Stomach (tissue), 9 donors: ENCODE data around the gene COL25A1. TPM values are rescaled to one million over a fixed set of nuclear protein-coding genes. Genes with fewer than 3 reads are reported as not detected.

Experiments used
- DNase-seq, 2 donors: peaks; one replicate each; pipeline versions ENCODE4 v3.0.0 to v3.0.0-alpha.2; 2013 to 2019
- H3K27ac ChIP-seq, 5 donors: fragments of 200-600 bp in 4 of 5; sonication (generic) in 4 of 5; one replicate each; pipeline ENCODE4 v1.5.1; 2013 to 2019; ENCODE audit warnings: mild to moderate bottlenecking in 1 of 5, moderate library complexity in 1 of 5
- H3K27me3 ChIP-seq, 3 donors: fragments of 200-600 bp; sonication (generic); one replicate each; pipeline ENCODE4 v1.5.1; 2017 to 2019; ENCODE audit warnings: mixed run types in 1 of 3
- H3K36me3 ChIP-seq, 4 donors: fragments of 200-600 bp; sonication (generic); 1 replicate in 3 of 4; 2 replicates in 1 of 4; pipeline ENCODE4 v1.5.1; 2016 to 2019
- H3K4me1 ChIP-seq, 4 donors: fragments of 200-600 bp; sonication (generic); one replicate each; pipeline ENCODE4 v1.5.1; 2016 to 2019
- H3K4me3 ChIP-seq, 4 donors: fragments of 200-600 bp; sonication (generic) in 3 of 4; one replicate each; pipeline ENCODE4 v1.5.1; 2016 to 2019; ENCODE audit warnings: mild to moderate bottlenecking in 1 of 4
- H3K9me3 ChIP-seq, 4 donors: fragments of 200-600 bp; sonication (generic); one replicate each; pipeline ENCODE4 v1.5.1; 2016 to 2019
- EP300 ChIP-seq: sonication (generic); formaldehyde crosslinking; IDR thresholded peaks from one replicate; pipeline ENCODE4 v1.6.1; 2017; ENCODE audit warnings: antibody characterized with exemption
- POLR2A ChIP-seq, 4 donors: fragments of 450-650 bp; IDR thresholded peaks; one replicate each; pipeline ENCODE4 v1.6.1; 2016; ENCODE audit warnings: antibody characterized with exemption in 4 of 4, control low read depth in 2 of 4, mild to moderate bottlenecking in 1 of 4, moderate library complexity in 1 of 4
- POLR2AphosphoS5 ChIP-seq, 3 donors: sonication (generic); formaldehyde crosslinking; IDR thresholded peaks; one replicate each; pipeline ENCODE4 v1.6.1; 2016; ENCODE audit warnings: antibody characterized with exemption in 3 of 3
- WGBS, 5 donors: extraction: QIAGEN DNeasy Blood & Tissue Kit in 3 of 5; methylation state at CpG; one replicate each; pipeline versions ENCODE4 v1.1.5 to v1.1.7; 2013 to 2018; 5-methylcytosine and 5-hydroxymethylcytosine counted together
- intact Hi-C: fragments of 100-400 bp; cut with DNase I; formaldehyde crosslinking; loops from one replicate; pipeline ENCODE4 v1.15.1; 2023; ENCODE audit warnings: low total_unique reads
- polyA plus RNA-seq, 3 donors: library from polyadenylated mRNA; stranded (reverse); fragments of 200-250 nt; gene quantifications; one replicate each; pipeline ENCODE4 v1.2.3, GENCODE V29; 2013
- total RNA-seq, 5 donors: library from RNA; depleted of rRNA; stranded (reverse); fragments of >200 nt; gene quantifications; one replicate each; pipeline versions ENCODE4 v1.1.0 to v1.2.3, GENCODE V29; 2014 to 2016
- TF ChIP-seq, protein P1 (sequence below), 7 experiments: fragments of 450-650 bp in 4 of 7; fragments of 200-600 bp in 3 of 7; sonication (generic) in 3 of 7; IDR thresholded peaks; one replicate each; pipeline ENCODE4 v1.5.1; 2016 to 2019; ENCODE audit warnings: antibody characterized with exemption in 7 of 7, control low read depth in 2 of 7, mild to moderate bottlenecking in 1 of 7
- donor health status: healthy with polysubstance abuse.
- donor health status: Bipolar disorder and iron deficiency.
- donor health status: healthy.

The COL25A1 gene
- total and polyA plus RNA-seq, 8 donors = 0.10 to 4.1 (median 1.5) TPM; not detected in 5

- DNase-seq = no peak
- H3K4me3 ChIP-seq = no peak overlapping the region
- no peaks in the 10 kb centered on the region for H3K4me1 ChIP-seq
- intact Hi-C loops = no loop called here
- 84 to 87% (median 85%) methylated on average over 5 of the region's 5 CpGs for WGBS, 5 donors
- no peaks in the 10 kb centered on the region for H3K36me3 ChIP-seq
- H3K27me3 ChIP-seq = no peaks in the 10 kb centered on the region
- H3K27ac ChIP-seq = no peak overlapping the region
- TF ChIP-seq, protein P1, sequence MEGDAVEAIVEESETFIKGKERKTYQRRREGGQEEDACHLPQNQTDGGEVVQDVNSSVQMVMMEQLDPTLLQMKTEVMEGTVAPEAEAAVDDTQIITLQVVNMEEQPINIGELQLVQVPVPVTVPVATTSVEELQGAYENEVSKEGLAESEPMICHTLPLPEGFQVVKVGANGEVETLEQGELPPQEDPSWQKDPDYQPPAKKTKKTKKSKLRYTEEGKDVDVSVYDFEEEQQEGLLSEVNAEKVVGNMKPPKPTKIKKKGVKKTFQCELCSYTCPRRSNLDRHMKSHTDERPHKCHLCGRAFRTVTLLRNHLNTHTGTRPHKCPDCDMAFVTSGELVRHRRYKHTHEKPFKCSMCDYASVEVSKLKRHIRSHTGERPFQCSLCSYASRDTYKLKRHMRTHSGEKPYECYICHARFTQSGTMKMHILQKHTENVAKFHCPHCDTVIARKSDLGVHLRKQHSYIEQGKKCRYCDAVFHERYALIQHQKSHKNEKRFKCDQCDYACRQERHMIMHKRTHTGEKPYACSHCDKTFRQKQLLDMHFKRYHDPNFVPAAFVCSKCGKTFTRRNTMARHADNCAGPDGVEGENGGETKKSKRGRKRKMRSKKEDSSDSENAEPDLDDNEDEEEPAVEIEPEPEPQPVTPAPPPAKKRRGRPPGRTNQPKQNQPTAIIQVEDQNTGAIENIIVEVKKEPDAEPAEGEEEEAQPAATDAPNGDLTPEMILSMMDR (IDR thresholded peaks at IDR 0.05) = no peak
- TF ChIP-seq POLR2A (IDR thresholded peaks at IDR 0.05) (no peak), EP300 (no peak), POLR2AphosphoS5 (IDR thresholded peaks at IDR 0.05) (no peak)
- no peaks in the 10 kb centered on the region for H3K9me3 ChIP-seq
These were observed 497.7 kb downstream of the COL25A1 start for GRCh38 chr4:108804648-108805273.

DNA sequence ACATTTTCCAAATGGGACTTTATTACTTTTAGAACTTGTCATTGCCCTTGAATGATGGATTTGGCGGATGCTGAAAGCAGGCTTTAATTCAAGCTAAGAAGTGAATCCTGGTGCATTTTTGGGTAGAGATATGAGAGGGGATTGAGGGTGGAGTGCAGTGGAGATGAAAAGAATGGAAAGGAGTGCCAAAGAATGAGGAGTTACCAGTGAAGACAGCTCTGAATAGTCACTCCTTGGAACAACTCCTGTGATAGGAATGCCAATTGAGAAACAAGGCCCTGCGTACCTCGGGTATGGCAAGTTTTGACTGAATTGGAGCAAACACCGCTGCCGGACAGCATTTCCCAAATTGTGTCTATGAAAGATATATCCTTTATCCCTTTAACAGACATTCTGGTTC lies 503.2 kb downstream of the COL25A1 start:
- no peak for DNase-seq
- no peaks in the 10 kb centered on the region for H3K27me3 ChIP-seq
- 57 to 97% (median 73%) methylated on average over 5 of the region's 5 CpGs for WGBS, 5 donors

GRCh38 chr4:108796173-108796572 lies 506.3 kb downstream of the COL25A1 start:
- Histone ChIP-seq H3K36me3 (no peaks in the 10 kb centered on the region), H3K4me1 (peaks cover 0 to 5% (median 0%) of the 10 kb centered on the region in 4 donors), H3K4me3 (no peak overlapping the region), H3K27ac (no peak overlapping the region), H3K9me3 (no peaks in the 10 kb centered on the region), H3K27me3 (no peaks in the 10 kb centered on the region)
- WGBS, 5 donors = 22 to 52% (median 37%) methylated on average over 3 of the region's 3 CpGs
- intact Hi-C loops = no loop called here
- peak in 1 of 2 donors; percentile 7 for DNase-seq
- TF ChIP-seq POLR2A (IDR thresholded peaks at IDR 0.05) (no peak), POLR2AphosphoS5 (IDR thresholded peaks at IDR 0.05) (no peak), EP300 (no peak)
- TF ChIP-seq, protein P1 (IDR thresholded peaks at IDR 0.05) = no peak

More for the DNA sequence above, 503.2 kb downstream of the COL25A1 start:
- Histone ChIP-seq H3K36me3 (no peaks in the 10 kb centered on the region), H3K9me3 (no peaks in the 10 kb centered on the region), H3K27ac (no peak overlapping the region), H3K4me1 (peaks cover 0 to under 1% (median 0%) of the 10 kb centered on the region in 4 donors), H3K4me3 (no peak overlapping the region)
- intact Hi-C loops = no loop called here
- TF ChIP-seq EP300 (no peak), POLR2A (IDR thresholded peaks at IDR 0.05) (no peak), POLR2AphosphoS5 (IDR thresholded peaks at IDR 0.05) (no peak)
- TF ChIP-seq, protein P1 (IDR thresholded peaks at IDR 0.05) = no peak

DNA sequence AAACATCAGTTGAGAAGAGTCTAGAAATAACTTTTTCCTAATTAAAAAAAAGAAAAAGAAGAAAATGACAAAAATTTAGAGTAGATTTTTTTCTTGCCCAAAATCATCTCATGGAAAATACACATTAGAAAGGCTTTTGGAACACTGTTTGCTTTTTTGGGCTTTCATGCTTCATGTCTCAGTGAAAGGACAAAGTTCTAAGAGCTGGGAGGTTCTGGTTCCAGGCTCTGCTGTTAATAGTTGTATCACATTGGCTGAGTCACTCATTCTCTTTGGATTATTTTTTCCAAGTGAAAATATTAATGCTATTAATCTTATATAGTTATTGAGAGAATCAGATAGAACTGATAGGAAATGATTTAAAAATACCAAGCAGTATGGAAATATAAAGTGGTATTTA lies 506.7 kb downstream of the COL25A1 start:
- TF ChIP-seq, protein P1 (IDR thresholded peaks at IDR 0.05) = no peak
- TF ChIP-seq EP300 (no peak), POLR2AphosphoS5 (IDR thresholded peaks at IDR 0.05) (no peak), POLR2A (IDR thresholded peaks at IDR 0.05) (no peak)
- intact Hi-C loops = no loop called here

More for the DNA sequence above, 506.7 kb downstream of the COL25A1 start:
- Histone ChIP-seq H3K4me1 (peaks cover 0 to 5% (median 0%) of the 10 kb centered on the region in 4 donors), H3K36me3 (no peaks in the 10 kb centered on the region), H3K27ac (no peak overlapping the region), H3K9me3 (no peaks in the 10 kb centered on the region), H3K27me3 (no peaks in the 10 kb centered on the region), H3K4me3 (no peak overlapping the region)
- DNase-seq = no peak
